HG02763 (cell line): ENCODE measurements around the gene SDR42E2.
"Not testable (repeated sequence)": the region's sequence is repeated elsewhere in the genome, so short reads cannot be mapped to it uniquely, and the experiment has no call there.

ENCODE experiments used
- ATAC-seq: cut with Tn5 transposase; IDR thresholded peaks from one replicate; pipeline ENCODE4 v1.9.1; 2021; ENCODE audit warnings: mild to moderate bottlenecking, moderate library complexity; ENCODE audit not compliant: unreplicated experiment

SDR42E2 gene

GRCh38 chr16:22190776-22191531 lies 28.6 kb downstream of the SDR42E2 start:
- ATAC-seq, result peak; percentile 49

- ATAC-seq, result no peak
These were observed 29.4 kb downstream of the SDR42E2 start for GRCh38 chr16:22191532-22192260.

DNA sequence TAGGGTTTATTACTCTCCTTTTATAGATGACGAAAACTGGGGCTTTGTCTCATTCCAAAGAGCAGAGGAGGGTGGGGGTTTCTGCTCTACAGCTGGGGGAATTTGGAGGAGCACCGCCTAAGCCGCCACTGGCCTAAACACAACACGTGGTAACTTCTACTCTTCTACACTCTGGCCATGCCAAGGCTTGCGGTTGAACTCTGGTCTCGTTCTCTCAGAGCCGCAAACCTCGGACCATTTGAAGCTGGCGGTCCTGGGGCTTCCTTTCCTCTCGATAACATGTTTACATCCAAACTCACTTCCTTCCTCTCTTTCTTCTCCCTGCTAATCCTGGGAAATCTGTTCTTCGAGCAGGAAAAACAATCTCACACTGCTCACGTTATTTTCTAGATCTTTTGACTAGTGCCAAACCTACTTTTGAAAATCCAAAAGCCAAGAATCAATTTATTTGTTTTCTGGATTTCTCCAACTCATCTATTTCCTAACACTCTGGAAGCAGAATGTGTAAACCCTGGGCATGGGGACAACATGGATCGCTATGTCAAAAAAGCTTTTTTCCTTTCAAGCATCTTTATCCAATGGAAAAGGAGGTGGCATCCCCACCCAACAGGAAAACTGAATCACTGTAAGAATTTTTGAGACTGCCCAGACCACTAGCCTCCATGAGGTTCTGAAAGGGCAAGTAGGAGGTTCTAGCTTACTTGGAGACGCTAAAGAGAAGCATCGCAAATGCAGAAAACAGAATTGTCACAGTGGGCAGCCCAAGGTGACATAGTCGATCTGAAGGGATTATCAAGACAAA lies 30.2 kb downstream of the SDR42E2 start:
- ATAC-seq, result no peak

- no peak for ATAC-seq
These were observed 30.7 kb downstream of the SDR42E2 start for GRCh38 chr16:22193063-22193411.

- ATAC-seq, result no peak
These were observed 32.6 kb downstream of the SDR42E2 start for GRCh38 chr16:22194707-22195444.

GRCh38 chr16:22195445-22195694 lies 33.1 kb downstream of the SDR42E2 start:
- ATAC-seq, result no peak

DNA sequence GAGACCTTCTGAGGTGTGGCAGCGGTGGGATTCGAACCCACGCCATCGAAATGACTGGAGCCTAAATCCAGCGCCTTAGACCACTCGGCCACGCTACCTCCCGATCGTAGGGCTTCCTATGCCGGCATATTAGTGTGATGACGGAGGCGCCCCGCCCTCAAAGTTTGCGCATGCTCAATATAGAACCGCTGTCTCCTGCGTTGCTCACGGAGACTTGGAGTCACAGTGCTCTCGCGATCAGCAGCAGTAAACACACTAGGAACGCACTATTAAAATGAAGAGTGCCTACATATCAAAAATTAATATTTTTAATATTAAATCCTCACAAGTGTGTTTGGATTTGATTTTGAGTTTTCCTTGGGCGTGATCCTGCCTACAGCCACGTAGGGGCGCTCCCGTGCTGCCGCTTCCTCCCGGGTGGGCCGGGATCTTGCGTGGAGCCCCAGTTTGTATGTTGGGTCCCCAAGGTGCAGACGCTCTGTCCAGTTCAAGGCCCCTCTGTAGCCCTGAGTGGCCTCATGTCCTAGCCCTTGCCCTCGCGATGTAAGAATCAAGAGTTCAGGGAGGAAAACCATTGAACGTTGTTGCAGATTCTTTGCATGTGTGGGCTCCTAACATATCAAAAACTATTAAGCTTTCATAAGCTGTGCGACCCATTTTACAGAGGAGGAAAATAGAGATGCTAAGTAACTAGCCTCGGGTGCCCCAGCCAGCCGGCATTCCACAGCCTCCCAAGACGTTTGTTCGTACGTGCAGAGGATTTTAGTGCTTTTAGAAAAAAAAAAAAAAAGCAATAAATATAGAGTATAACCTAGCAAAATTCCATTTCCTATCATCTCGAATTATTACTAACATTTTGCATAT lies 33.6 kb downstream of the SDR42E2 start:
- ATAC-seq, result peak; percentile 24

DNA sequence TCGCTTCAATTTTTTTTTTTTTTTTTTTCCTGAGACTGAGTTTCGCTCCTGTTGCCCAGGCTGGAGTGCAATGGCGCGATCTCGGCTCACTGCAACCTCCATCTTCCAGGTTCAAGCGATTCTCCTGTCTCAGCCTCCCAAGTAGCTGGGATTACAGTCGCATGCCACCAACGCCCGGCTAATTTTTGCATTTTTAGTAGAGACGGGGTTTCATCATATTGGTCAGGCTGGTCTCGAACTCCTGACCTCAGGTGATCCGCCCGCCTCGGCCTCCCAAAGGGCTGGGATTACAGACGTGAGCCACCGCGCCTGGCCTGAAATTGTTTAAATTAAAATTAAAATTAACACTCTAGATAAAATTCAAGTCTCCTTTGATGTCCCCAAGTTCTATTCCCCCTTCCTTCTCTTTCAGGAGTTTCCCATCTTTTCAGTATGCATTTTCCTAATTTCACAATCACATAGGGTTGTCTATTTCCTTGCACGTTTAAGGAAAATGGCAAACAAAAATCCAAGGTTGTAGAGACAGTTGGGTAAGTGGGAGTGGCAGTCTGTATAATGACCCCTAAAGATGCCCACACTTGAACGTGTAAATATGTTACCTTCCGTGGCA lies 34.4 kb downstream of the SDR42E2 start:
- not testable (repeated sequence) for ATAC-seq

- no peak for ATAC-seq
These were observed 36.4 kb downstream of the SDR42E2 start for GRCh38 chr16:22198547-22199293.

DNA sequence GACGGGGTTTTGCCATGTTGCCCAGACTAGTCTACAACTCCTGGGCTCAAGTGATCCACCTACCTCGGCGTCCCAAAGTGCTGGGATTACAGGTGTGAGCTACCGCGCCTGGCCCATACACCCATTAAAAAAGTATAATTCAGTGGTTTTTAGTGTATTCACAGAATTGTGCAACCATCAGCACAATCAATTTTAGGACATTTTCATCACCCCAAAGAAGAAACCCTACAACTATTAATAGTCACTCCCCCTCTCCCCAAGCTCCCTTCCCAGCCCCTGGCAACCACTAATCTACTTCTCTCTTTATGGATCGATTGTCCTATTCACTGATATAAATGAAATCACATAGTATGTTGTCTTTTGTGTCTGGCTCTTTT lies 39.9 kb downstream of the SDR42E2 start:
- ATAC-seq, result no peak

DNA sequence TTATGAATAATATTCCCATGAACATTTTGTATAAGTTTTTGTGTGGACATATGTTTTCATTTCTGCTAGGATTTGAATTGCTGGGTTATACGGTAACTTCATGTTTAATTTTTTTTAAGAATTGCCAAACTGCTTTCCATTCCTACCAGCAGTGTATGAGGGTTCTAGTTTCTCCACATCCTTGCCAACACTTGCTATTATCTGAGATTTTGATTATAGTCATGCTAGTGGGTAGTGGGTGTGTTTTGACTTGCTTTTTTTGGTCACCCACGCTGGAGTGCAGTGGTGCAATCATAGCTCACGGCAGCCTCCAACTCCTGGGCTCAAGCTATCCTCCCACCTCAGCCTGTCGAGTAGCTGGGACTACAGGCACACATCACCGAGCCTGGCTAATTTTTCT lies 40.8 kb downstream of the SDR42E2 start:
- no peak for ATAC-seq

DNA sequence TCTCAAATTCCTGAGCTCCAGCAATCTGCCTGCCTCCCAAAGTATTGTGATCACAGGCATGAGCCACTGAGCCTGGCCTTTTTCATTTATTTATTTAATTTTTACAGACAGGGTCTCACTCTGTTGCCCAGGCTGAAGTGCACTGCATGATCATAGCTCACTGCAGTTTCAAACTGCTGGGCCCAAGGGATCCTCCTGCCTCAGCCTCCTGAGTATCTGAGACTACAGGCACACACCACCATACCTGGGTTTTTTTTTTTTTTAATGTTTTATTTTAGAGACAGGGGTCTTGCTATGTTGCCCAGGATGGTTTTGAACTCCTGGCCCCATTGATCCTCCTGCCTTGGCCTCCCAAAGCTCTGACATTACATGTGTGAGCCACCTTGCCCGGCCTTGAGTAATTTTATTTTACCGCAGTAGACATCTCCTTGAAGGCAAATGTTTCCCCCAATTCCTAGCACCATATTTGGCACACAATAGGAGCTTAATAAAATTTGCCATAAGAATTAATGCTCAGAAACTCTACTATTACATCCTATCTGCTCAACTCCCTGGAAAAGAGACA lies 41.9 kb downstream of the SDR42E2 start:
- ATAC-seq, result no peak

DNA sequence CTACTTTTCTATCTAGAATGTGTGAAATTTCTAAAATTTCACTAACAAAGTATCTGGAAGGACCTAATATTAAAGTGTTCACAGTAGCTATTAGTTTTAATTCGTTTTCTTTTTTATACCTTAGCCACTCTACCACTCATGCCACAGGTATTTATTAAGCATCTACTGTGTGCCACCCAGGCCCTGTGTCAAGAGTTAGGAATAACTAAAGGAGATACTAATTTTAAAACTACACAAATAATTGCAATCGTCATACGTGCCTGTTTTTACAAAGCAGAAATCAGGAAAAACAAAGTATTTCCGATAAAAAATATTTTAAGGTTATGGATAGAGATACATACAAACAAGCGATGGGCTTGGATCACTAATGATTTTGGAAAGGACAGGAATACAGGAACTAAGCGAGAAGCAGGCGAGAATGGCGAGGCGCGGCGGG lies 43.3 kb downstream of the SDR42E2 start:
- no peak for ATAC-seq

DNA sequence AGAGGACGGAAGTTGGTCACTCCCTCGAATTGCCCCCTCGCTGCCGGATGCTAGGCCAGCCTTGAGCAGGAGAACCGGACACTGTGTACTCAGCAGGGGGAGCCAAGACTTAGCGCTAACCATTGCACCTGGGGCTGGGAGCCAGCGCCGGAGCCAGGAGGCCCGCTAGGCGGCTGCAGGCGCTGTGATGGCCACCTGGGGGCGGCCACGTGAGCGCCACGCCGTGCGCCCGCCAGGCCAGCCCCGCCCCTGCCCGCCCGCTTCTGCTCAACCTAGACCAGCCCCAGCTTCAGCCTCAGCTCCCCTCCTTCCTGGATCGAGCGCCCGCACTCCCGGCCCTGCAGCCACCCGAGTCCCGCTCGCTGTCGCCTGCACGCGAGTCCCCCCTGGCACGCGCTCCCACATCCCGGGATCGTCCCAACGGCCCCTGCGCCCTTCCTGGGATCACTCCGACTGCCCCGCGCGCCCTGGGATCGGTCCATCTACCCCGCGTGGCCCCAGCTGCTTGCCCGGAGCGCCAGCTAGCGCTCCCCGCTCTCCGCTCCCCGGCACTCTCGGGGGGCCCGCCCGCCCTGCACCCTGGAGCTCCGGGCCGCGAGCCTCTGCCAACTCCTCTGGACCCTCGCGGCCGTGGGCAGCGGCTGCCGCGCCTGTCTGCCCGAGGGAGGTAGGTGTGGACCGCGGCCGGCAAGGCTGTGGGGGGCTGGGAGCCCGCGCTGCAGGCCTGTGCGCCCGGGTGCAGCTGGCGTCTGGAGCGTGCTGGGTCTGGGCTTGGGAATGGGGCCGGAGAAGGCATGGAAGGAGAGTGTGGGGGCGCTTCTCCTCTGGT lies 43.9 kb downstream of the SDR42E2 start, which contains the start of gene EEF2K:
TSS of gene EEF2K (plus strand) at position 266 of the 829 bp plus-strand sequence. CDS start 19,452 bp downstream, outside the sequence.
- peak; percentile 82 for ATAC-seq

DNA sequence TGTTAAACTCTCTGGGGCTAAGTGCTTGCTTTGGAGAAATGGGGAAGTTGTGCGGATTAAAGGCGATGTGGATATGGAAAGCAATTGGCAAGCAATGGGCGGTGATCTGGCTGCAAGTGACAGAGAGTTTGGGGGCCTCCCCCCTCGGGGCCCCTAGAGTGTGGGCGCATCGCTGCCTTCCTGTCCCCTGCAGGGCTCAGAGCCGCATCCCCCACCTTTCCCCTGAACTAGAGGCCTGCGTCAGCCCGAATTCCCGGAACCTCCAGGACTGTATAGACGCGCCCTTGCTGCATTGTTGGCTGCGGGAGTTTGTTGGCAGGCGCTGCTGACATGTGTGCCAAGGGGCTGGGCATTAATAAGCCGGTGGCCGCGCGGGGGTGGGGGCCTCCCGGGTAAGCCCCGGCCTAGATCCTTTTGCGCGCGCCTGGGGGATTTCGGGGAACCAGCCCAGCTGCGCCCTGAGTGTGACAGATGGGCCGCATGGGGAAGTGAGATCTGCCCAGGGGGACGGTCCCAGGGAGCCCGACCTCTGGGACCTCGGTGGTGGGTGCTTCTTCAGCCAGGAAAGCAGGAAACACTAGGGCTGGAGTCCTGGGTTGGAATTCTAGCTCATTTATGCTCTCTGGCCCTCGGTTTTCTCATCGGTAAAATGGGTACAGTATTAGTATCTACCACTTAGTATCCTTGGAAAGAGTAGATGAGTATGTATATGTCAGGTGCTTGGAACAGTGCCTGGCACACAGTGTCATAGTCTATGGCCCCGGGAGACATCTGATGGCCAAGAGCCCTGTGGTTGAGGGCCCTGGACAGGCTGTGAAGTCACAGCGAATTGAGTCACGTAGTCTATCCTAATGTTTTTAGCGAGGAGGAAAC lies 44.8 kb downstream of the SDR42E2 start:
- ATAC-seq, result peak; percentile 46

- ATAC-seq, result no peak
These were observed 45.5 kb downstream of the SDR42E2 start for GRCh38 chr16:22207715-22208360.
